Measurements from ENCODE around the gene ATP1A3.

The ATP1A3 gene

DNA sequence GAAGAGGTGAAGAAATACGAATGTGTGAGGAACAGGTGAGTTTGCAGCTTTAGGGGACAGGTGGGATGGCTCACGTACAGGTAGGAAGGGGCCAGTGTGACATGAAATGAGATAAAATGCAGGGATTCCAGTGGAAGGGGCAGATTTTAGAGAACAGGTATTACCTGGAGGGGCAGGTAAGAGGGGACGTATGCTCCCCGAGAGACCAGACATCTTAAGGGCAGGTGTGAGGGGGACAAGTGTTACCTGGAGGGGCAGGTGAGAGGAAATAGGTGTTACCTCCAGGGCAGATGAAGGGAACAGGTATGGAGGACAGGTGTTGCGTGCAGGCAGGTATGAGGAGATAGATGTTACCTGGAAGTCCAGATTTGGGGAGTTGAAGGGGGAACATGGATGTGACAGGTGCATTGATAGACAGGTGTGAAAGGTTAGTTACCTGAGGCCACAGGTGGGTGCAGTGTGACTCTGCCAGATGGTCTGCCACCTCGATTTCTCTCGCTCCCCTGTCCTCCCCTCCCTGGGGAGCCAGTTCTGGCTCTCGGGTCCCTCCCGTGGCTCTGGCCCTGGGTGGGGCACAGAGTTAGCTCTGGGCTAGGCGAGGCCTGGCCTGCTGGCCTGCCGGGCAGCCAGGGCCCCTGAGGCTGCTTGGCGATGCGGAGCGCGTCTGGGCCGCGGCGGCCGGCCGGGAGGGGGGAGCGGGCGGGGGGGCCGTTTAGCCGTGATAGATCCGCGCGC, 67.8 kb downstream of the ATP1A3 start:
- H3K4me3 ChIP-seq (ENCODE audit: low read depth, low read length): no peak overlapping the region
- in situ Hi-C loops (cut with HindIII; ENCODE audit: low sequenced_read_pairs): no loop called here
- TF ChIP-seq, protein P1, sequence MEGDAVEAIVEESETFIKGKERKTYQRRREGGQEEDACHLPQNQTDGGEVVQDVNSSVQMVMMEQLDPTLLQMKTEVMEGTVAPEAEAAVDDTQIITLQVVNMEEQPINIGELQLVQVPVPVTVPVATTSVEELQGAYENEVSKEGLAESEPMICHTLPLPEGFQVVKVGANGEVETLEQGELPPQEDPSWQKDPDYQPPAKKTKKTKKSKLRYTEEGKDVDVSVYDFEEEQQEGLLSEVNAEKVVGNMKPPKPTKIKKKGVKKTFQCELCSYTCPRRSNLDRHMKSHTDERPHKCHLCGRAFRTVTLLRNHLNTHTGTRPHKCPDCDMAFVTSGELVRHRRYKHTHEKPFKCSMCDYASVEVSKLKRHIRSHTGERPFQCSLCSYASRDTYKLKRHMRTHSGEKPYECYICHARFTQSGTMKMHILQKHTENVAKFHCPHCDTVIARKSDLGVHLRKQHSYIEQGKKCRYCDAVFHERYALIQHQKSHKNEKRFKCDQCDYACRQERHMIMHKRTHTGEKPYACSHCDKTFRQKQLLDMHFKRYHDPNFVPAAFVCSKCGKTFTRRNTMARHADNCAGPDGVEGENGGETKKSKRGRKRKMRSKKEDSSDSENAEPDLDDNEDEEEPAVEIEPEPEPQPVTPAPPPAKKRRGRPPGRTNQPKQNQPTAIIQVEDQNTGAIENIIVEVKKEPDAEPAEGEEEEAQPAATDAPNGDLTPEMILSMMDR (IDR thresholded peaks at IDR 0.05; ENCODE audit: low read depth, low read length, missing control alignments): no peak
- DNase-seq (ENCODE audit: low read depth): no peak

DNA sequence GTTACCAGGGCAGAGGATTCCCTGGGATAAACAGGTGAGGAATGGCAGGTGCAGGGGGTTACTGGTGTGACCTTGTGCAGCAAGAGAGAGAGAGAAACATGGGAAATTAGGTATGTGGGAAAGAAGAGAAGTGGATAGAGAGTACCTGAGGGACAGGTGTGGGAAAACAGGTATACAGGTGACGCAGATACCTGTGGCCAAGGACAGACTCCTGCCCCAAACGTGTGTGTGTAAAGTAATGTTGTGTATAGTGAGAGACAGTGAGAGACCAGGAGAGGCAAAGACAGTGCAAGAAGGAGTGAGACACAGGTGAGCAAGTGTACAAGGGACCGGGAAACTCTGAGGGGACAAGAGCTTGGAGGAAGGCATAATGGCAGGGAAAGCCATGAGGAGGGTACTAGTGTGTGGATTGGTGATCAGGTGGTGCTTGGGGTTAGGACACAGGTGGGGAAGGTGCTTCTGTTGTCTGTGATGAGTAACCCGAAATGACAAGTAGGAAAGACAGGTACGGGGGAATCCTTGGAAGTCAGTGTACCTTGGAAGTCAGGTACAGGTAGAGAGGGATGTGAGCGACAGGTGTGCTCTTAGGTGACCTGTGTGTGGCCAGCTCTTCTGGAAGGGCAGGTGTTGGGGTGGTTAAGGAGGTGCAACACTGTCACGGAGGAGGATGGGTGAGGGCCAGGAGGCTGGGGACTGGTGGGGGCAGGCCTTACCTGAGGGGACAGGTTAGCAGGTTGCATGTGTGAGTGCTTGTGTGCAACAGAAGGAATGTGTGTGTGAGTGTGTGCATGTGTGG, 68.6 kb downstream of the ATP1A3 start:
- in situ Hi-C loops (cut with HindIII; ENCODE audit: low sequenced_read_pairs): no loop called here
- H3K4me3 ChIP-seq (ENCODE audit: low read depth, low read length): no peak overlapping the region
- TF ChIP-seq, protein P1 (IDR thresholded peaks at IDR 0.05; ENCODE audit: low read depth, low read length, missing control alignments): no peak
- DNase-seq (ENCODE audit: low read depth): no peak

DNA sequence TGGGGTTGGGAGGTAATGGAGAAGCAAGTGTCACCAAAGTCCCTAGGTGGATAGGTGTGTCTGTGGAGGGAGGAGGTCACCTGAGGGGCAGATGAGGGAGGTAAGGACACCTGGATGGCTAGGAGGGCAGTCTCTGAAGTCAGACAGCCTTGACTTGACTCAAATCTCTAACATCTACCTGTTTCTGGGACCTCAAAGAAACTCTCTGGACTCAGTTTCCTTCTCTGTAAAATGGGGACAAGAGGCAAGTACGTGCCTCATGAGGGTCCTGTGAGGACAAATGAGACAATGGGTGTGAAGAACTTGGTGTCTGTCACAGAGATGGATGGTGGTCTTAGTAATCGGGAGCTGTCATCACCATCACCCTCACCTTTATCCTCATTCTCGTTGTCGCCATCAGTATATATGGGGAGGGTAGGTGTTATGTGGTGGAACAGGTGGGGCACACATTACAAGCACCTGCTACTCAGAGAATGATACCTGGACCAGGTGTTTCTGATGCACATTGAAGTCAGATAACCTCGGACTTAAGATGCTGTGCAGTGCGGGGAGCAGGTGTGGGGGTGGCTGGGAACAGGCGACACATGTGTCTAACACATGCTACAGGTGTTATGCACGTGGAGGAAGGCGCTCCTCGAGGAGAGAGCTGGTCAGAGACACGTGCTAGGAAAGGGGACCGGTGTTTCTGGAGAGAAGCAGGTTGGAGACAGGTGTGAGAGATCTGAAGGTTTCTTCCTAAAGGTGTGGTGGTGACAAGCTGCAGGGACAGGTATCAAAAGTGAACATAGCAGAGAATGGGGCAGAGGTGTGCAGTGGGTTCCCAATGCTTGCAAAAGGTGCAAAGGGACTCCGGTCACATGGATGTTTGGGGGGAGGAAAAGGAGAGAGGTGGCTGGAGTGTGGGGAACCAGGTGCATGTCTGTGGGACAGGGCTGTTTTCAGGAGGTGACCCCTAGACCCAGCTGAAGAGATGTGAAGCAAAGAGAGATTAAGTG, 69.6 kb downstream of the ATP1A3 start:
- no peak for DNase-seq (ENCODE audit: low read depth)
- TF ChIP-seq, protein P1 (IDR thresholded peaks at IDR 0.05; ENCODE audit: low read depth, low read length, missing control alignments): no peak
- in situ Hi-C loops (cut with HindIII; ENCODE audit: low sequenced_read_pairs): no loop called here
- H3K4me3 ChIP-seq (ENCODE audit: low read depth, low read length): no peak overlapping the region

- in situ Hi-C loops (cut with HindIII; ENCODE audit: low sequenced_read_pairs): no loop called here
- DNase-seq (ENCODE audit: low read depth): no peak
- TF ChIP-seq, protein P1 (IDR thresholded peaks at IDR 0.05; ENCODE audit: low read depth, low read length, missing control alignments): no peak
- no peak overlapping the region for H3K4me3 ChIP-seq (ENCODE audit: low read depth, low read length)
Measured at GRCh38 chr19:41923045-41923788, 70.8 kb downstream of the ATP1A3 start.

DNA sequence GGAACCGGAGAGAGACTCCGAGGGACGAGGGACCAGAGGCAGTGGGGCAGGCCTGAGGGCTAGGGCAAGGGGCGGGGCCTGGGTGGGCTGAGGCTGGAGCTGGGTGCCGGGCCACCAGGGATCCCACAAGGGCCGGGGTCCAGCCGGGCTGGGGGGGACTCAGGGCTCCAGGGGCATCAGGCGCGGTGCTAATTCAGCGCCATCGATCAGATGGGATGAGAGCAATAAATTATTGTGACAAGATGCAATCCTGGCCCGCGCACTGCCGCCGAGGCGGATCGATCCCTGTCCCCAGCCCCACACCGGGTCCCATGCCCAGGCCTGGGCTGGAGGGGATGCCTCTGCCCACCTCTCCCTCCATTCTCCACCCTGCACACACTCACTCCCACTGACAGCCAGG, 71.4 kb downstream of the ATP1A3 start:
- in situ Hi-C loops (cut with HindIII; ENCODE audit: low sequenced_read_pairs): no loop called here
- DNase-seq (ENCODE audit: low read depth): no peak
- no peak overlapping the region for H3K4me3 ChIP-seq (ENCODE audit: low read depth, low read length)
- TF ChIP-seq, protein P1 (IDR thresholded peaks at IDR 0.05; ENCODE audit: low read depth, low read length, missing control alignments): no peak

All from astrocyte of the cerebellum (primary cell).